HG03103 (cell line): ENCODE results near the gene IFI35.

Experiments used
- ATAC-seq: cut with Tn5 transposase; IDR thresholded peaks from one replicate; pipeline ENCODE4 v1.9.1; 2021; ENCODE audit warnings: low read depth; ENCODE audit not compliant: unreplicated experiment

IFI35 gene

DNA sequence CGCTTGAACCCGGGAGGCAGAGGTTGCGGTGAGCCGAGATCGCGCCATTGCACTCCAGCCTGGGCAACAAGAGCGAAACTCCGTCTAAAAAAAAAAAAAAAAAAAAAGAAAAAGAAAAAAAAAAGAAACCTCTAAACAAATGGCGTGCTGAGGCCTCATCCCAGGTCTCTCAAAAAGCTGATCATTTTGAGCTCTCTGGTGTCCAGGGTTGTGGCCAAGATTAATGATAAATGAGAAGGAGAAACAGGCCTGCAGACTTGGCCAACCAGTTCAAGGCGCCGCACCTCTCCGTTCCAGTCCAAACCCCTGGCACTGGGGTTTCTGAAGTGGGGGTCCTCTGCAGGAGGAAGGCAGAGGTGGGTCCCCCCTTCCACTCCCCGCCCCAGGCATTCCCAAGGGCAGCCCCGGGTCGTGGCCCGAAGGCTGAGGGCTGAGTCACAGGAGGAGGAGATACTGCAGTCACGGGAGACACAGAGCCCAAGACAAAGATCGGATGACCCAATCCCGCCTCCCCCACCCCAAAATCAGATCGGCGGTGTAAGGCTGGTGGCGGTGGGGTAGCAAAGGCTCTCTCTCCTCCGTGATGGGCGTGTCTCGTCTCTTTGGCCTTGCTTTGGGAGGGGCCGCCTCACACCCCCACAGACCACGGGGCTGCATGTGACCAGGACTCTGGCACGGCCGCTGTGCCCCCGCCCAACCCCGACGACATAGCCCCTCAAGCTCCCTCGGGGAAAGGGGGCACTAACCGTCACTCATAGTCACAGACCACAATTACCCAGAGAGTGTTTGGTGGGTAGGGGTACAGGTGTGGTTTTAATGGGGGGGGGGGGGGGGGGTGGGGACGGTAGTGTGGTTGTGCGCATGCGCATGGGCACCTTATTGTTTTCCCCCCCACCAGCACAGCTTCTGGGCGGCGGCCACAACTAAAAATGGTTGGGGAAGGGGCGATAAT is 14.5 kb downstream of the IFI35 start:
- ATAC-seq: no peak

DNA sequence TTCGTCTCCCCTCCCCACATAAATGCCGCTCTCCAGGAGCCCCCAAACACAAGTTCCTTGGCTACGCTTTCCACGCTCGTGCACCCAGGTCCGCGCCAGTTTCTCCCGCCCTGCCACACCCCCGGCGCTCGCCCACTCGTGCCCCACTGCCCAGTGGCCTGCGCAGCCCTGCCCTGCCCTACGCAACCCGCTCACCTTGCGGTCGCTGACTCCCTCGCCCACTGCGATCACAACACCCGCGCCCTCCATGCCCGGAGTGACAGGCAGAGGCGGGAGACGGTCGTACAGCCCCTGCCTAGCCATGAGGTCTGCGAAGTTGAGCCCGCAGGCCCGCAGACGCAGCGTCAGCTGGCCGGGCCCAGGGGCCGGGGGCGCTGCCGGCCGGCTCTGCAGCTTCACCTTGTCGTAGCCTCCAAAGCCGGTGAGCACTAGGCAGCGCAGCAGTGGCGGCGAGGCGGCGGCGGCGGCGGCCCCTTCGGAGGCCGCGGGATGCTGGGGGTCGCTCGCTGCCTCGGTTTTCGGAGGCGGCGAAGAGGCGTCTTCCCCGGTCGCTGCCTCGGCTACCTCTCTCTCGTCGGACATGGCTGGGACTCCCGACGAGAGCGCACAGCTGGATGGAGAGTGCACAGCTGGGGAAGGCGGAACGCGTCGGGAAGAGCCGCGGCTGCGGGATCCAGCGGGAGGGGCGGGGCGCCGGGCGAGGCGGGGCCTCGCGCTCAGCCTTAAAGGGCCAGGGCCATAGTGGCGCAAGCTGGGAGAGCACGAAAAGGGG is 15.3 kb downstream of the IFI35 start, which contains the start of gene VAT1:
Gene VAT1, minus strand, starts transcription at position 645 of the 772 bp plus-strand sequence. Its CDS starts 63 bp downstream, at position 582.
- no peak for ATAC-seq

DNA sequence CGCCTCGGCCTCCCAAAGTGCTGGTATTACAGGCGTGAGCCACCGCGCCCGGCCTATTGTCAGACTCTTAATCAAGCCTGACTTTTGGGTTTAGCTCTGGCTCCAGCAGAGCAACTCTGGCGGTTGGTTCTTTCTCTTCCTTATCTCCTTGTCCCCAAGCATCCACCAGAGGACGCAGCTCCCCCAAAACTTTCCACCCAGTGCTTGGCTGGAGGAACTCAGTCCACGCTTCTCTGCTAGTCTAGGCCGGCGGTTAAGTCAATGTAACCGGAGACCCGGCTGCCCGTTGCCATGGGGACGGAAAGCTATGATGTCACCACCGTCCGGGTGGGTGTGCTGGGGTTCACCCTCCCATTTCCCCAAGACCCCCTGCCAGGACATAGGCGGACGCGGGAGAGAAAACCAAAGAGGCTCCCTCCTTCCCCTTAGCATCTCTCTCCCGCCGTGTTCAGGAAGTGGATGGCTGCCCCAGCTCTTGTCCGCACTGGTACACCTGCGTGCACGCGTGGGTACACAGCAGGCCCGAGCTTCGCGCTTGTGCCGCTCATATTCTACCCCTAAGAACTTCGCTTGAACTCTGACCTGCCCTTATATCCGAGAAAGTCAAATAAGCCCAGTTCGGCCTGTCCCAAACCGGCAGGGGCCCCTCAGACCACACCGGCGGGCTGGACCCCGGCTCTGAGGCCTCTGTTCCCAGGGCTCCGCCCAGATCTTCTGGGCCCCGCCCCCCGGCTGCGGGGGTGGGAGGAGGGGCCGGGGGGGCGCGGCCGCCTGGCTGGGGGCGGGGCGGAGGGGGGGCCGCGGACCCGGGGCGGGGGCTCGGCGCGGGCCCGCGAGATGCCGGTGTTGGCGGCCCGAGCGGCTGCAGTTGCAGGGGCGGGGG is 18.1 kb downstream of the IFI35 start, which contains the start of gene RND2:
Gene RND2, plus strand, starts transcription at position 825 of the 883 bp plus-strand sequence. CDS start 117 bp downstream, outside the sequence.
- no peak for ATAC-seq

DNA sequence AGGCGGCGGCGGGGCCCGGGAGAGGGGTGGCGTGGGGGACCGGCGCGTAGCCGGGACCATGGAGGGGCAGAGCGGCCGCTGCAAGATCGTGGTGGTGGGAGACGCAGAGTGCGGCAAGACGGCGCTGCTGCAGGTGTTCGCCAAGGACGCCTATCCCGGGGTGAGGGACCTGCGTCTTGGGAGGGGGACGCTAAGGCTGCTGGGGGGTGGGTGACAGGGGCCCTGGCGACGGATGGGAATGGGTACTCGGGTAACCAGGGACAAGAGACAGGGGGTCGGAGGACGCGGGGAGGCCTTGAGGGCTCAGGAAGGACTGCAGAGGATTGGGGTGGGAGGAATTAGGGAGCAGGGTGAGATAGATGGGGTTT is 18.7 kb downstream of the IFI35 start:
- ATAC-seq: no peak

DNA sequence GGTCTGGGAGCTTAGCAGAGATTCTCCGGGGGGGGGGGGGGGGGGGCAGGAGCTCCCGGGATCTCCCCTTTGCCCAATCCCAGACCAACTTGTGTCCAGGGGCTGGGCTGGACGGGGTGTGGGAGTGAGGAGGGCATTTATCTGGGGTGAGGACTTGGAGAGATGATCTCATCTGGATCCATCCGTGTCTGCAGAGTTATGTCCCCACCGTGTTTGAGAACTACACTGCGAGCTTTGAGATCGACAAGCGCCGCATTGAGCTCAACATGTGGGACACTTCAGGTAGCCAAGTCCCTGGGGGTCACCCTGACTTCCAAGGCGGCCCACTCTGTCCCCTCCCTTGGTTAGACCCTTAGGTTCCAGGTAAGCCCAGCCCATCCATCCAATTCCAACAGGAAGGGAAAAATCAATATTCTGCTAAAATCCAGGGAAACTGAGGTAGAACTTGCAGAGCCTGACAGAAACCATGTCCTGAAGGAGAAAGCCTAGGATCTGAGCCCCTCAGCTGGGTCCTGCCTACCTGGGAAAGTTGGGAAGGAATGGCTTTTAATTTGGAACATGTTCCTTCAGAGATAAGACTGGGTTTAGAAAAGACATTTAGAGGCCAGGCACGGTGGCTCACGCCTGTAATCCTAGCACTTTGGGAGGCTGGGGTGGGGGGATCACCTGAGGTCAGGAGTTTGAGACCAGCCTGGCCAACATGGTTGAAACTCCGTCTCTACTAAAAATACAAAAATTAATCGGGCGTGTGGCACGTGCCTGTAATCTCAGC is 19.4 kb downstream of the IFI35 start:
- ATAC-seq: no peak

DNA sequence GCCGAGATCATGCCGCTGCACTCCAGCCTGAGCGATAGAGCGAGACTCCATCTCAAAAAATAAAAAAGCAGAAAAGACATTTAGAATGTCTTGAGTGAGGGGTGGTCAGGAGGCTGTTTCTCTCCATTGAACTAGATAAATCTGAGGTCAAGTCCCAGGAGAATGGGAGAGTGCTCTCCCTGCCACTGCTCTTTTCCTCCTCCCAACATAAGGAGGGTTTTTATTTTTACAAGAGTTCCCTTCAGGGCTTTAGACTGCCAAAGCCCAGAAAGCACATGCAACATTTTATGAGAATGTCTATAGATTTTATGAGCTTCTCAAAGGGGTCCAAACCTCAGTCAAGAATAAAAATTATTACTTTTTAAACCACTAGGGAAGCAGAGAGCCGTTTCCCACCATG is 20.0 kb downstream of the IFI35 start:
- ATAC-seq: no peak

DNA sequence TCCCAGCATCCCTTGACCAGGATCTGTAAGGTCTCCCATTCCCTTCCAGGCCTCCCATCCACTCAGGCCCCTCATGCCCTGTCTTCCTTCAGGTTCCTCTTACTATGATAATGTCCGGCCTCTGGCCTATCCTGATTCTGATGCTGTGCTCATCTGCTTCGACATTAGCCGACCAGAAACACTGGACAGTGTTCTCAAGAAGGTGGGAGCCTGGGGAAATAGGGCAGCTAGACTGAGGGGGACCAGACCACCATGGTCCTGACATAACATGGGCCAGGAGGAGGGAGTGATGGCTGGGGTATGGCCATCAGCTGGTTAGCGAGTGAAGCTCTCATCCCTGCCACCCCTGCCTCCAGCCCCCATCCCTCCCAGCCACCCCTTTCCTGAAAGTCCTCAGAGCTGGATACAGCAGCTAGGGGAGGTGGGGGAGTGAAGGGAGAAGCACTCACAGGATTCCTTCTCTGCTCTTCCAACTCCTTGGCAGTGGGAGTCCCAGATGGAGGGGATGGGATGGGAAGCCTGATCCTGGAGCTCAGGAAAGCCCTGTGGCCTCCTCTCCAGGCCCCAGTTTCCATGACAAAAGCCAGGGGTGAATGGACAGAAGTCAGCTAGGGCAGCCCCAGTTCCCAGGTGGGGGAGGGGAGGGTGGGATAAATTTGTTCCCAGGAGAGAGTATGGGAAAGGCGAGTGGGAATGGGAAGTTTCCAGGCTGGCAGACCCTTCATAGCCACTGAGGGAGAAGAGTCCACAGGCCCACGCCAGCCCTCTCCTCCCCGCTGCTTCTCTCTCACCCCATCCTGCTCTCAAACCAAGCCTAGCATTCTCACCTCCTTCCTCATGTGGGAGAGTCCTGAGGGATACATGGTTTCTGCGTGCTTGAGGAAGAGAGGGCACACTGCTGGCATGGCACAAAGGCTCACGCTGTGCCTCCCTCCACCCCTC is 20.8 kb downstream of the IFI35 start:
- ATAC-seq: no peak

DNA sequence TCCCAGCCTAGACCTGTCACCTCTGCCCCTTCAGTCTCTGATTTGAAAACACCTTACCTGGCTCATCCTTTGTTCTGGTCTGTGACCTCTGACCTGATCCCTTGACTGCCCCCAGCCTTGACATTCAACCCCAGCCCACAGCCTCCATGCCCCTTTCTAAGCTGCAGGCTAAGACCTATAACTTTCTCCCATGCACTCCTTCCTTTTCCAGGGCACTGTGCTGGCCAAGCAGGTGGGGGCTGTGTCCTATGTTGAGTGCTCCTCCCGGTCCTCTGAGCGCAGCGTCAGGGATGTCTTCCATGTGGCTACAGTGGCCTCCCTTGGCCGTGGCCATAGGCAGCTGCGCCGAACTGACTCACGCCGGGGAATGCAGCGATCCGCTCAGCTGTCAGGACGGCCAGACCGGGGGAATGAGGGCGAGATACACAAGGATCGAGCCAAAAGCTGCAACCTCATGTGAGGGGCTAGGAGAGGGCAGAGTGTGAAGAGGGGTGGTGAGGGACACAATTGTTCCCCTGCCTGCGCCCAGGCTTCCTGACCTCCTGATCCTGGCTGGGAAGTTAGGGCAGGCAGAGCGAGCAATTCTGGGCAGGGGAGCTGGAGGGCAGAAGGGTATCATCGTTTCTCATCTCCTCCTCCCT is 21.8 kb downstream of the IFI35 start:
- no peak for ATAC-seq

DNA sequence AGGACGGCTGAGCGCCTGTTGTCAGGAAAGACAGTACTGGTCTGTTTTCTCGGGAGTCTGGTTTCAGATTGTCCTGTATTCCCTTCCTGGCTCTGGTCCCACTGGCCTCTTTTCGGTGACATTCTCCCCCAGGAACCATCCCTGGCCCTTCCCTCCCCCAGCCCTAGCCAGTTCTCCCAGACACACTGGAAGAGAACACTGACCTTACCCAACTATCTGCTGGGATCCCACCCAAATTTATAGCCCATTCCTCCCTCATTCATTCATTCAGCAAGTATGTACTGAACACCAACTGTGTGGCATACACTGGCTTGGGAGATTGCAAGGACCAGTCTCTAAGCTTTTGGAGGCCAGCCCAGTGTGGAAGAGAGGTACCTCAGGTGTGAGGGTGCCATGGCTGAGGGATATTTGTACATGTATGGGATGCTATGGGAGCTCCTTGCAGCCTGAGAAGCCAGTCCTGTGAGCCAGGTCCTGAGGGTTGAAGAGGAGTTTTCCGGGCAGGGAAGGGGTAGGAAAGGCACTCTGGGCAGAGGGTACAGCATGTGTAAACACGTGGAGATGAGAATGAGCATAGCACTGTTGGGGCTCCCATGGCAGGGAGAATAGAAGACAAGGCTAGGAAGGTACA is 23.7 kb downstream of the IFI35 start:
- ATAC-seq: no peak

DNA sequence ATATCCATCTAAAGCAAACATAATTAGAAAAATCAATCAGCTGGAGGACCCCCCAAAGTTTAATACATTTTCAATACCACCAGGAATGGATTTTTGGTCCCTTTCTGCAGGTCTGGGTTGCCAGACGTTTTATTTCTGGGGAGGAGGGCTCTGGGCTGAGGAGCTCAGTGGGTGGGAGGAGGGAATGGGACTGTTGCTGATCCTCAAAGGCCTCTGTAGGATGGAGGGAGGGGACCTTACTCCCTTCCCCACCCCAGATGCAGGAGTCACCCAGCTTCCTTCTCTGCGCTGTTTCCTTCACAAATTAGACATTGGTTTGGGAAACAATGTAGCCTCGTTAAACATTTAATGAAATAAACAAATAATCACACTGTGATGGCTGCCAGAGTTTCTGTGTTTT is 25.1 kb downstream of the IFI35 start:
- ATAC-seq: no peak

DNA sequence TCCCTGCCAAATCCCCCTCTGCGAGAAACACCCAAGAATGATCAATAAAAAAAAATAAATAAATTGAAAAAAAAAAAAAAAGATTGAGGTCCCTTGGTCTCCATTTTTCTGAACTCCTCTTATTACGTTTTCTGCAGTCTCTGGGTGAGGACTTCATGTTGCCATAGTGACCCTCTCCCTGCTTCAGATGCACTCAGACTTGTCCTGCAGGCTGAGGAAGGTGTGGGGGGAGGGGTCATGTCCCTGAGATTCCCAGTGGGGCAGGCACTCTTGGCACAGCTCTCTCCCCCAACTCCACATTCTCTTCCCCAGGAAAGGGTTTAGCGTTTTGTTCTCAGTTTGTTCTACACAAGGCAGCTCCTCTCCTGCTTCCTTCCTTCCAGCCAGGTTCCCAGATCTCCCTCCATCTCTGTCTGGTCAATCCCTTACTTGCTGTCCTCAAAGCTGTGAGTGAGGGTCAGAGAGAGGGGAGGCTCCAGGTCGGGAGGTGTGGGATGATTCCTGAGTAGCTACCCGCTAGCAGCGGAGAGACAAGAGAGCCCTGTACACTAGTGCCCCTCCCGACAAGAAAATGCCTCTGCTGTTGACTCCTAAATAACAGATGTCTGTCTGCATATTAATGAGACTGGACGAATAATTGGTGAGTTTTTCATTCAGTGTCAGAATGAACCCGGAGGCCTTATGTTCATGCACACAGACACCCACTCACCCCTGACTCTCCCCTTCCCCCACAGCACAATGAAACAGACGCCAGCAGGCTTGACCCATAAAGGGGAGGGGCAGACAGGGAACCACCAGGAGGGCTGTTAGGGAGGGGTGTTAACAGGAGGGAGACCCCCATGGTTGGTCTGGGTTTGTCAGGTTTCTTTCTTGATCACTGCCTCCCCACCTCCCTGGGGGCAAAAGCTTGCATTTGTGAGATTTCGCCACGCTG is 27.6 kb downstream of the IFI35 start:
- no peak for ATAC-seq

DNA sequence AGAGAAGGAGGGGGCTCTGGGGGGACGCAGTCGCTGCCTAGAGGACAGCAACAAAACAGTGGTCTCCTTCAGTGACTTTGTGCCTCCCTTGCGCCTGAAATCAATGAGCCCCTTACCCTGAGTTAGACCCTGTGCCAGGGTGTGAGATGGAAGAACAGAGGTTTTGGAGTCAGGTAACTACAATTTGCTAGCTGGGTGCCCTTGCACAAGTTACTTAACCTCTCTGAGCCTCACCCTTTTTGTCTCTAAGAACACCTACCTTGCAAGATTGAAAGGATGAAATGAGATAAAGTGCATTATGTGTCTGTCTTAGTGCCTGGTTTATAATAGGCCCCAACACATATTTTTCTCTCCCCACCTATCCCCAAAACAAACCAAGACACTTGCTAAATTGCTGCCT is 28.3 kb downstream of the IFI35 start:
- ATAC-seq: no peak

DNA sequence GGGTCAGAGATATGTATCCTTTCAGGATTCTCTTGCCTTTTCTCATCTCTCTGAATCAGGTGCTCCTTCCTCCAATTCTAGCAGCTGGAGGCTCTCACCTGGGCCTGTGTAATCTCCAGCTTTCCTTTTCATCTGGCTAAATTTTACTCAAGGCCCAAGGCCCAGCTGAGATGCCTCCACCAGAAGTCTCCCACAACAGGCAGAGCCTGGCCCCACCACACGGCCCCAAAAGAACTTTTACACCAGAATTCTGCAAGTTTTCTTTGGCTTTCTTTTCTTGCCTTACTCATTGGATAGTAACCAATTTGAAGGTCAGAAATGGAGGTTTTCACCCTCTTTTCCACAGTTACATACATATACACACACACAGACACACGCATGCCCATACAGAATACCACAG is 33.1 kb downstream of the IFI35 start:
- ATAC-seq: no peak

DNA sequence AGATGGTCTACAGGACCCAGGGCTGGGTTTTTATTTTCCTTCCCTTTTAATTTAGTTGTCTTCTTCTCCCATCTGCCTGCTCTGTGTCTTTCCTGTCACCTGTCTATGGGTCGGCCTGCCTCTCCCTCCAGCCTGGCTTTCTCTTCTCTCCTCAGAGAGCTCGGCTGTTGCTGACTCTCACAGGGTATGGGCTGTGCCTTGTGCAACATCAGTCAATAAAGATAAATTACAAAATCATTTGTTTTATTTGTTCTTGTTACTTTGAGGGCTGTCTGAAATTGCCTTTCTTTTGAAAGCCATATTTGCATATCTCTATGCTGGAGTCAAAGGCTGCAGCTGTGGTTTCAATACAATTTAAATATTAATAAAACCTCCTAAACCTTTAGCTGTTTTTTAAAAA is 34.1 kb downstream of the IFI35 start:
- no peak for ATAC-seq

DNA sequence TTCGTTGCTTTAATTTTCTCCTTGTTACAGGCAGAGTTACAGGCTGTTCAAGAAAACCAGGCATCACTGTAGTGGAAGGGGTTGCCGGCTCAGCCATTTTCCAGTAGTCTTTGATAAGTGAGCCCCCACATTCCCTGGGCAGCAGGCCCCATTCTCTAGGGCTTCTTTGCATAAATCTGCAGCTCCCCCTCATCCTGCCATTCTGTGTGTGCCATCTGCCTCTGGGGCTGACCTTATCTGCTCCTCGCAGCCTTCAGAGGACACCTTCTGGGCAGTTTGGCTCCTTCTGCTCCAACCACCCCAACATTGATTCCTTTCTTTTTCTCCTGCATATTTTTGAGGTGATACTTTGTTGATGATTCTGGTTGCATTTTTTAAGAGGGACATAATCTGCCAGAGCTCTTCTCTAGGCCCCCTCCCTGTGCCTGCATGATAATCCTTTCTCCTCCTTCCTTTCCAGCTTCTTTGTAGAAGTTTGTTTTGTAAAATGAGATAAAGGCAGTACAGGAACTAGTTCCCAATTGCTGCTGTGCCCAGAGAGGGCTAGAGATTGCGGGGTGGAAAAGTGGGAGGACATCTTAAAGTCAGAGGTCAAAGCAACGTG is 35.5 kb downstream of the IFI35 start:
- no peak for ATAC-seq

DNA sequence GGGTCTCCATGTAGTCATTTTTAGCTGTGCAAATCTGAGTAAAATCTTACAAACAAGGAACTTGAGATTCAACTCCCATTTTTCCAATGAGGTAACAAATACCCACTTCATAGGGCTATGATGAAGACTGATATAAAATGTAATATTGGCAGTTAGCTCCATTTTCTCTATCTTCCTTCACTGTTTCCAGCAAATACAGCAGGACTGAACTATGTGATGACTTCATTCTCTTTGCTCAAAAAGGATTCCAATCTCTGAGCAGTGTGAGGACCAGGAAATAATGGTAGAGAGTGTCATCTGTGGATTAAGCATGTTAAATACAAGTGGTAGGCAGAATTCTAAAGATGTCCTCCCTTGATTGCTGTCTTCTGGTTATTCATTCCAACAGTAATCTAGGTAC is 36.7 kb downstream of the IFI35 start:
- ATAC-seq: no peak
